Brain pericyte (primary cell): Measurements from ENCODE around the gene FAIM2.

Experiments used
- DNase-seq: peaks from one replicate; pipeline ENCODE4 v3.0.0-alpha.2; 2012; ENCODE audit warnings: low read depth, low spot score

Gene FAIM2

GRCh38 chr12:49903700-49904423 is at the start of gene FAIM2:
Gene FAIM2 (minus strand): TSS chr12:49903900. CDS start chr12:49903792, 108 bp downstream.
- peak; percentile 26 for DNase-seq

GRCh38 chr12:49953151-49953550 is 49.5 kb upstream of the FAIM2 start:
- DNase-seq = no peak

GRCh38 chr12:49952391-49953055 is 48.8 kb upstream of the FAIM2 start:
- no peak for DNase-seq

- no peak for DNase-seq
Measured at GRCh38 chr12:49951411-49952240, 47.9 kb upstream of the FAIM2 start.

GRCh38 chr12:49950273-49951251 is 46.9 kb upstream of the FAIM2 start, which contains the start of gene AQP2:
Gene AQP2 (plus strand): TSS chr12:49950737. CDS start chr12:49950831, 94 bp downstream.
- no peak for DNase-seq

GRCh38 chr12:49949866-49950265 is 46.2 kb upstream of the FAIM2 start:
- no peak for DNase-seq

- DNase-seq = no peak
Measured at GRCh38 chr12:49948866-49949845, 45.5 kb upstream of the FAIM2 start.

GRCh38 chr12:49947593-49948226 is 44.0 kb upstream of the FAIM2 start:
- no peak for DNase-seq

- no peak for DNase-seq
Measured at GRCh38 chr12:49946497-49946896, 42.8 kb upstream of the FAIM2 start.

GRCh38 chr12:49946086-49946485 is 42.4 kb upstream of the FAIM2 start:
- DNase-seq = no peak

GRCh38 chr12:49945394-49946080 is 41.8 kb upstream of the FAIM2 start:
- peak; percentile 55 for DNase-seq

GRCh38 chr12:49944718-49945117 is 41.0 kb upstream of the FAIM2 start:
- DNase-seq = no peak

- DNase-seq = no peak
Measured at GRCh38 chr12:49944046-49944445, 40.3 kb upstream of the FAIM2 start.

GRCh38 chr12:49943625-49943960 is 39.9 kb upstream of the FAIM2 start:
- DNase-seq = no peak

GRCh38 chr12:49942921-49943624 is 39.4 kb upstream of the FAIM2 start:
- no peak for DNase-seq

- no peak for DNase-seq
Measured at GRCh38 chr12:49942512-49942893, 38.8 kb upstream of the FAIM2 start.

GRCh38 chr12:49941556-49942511 is 38.1 kb upstream of the FAIM2 start:
- no peak for DNase-seq
